Gastroesophageal sphincter (tissue), 4 donors: ENCODE results near the gene SPOP. TPM values are rescaled to one million over a fixed set of nuclear protein-coding genes. Genes with fewer than 3 reads are reported as not detected.

Experiments used
- ATAC-seq: fragments of 150-250 bp; one replicate; pipeline ENCODE4 v1.9.1; 2016; ENCODE audit warnings: mild to moderate bottlenecking, moderate library complexity
- H3K27ac ChIP-seq, 4 donors: fragments of 200-600 bp; sonication (generic) in 3 of 4; 1 replicate in 3 of 4; 2 replicates in 1 of 4; pipeline ENCODE4 v1.5.1; 2016 to 2019
- H3K27me3 ChIP-seq: fragments of 200-600 bp; sonication (generic); one replicate; pipeline ENCODE4 v1.5.1; 2019
- H3K36me3 ChIP-seq, 2 donors: fragments of 200-600 bp; sonication (generic); one replicate each; pipeline ENCODE4 v1.5.1; 2019; ENCODE audit warnings: control low read depth in 1 of 2
- H3K4me1 ChIP-seq, 3 donors: fragments of 200-600 bp; sonication (generic); 1 replicate in 2 of 3; 2 replicates in 1 of 3; pipeline ENCODE4 v1.5.1; 2016 to 2019; ENCODE audit warnings: control low read depth in 2 of 3
- H3K4me3 ChIP-seq, 2 donors: fragments of 200-600 bp; sonication (generic); one replicate each; pipeline ENCODE4 v1.5.1; 2019; ENCODE audit warnings: mild to moderate bottlenecking in 1 of 2, moderate library complexity in 1 of 2
- H3K9me3 ChIP-seq, 3 donors: fragments of 200-600 bp; sonication (generic); one replicate each; pipeline ENCODE4 v1.5.1; 2017 to 2019; ENCODE audit warnings: control low read depth in 2 of 3
- CTCF ChIP-seq, 4 experiments: fragments of 200-600 bp in 2 of 4; fragments of 450-650 bp in 2 of 4; sonication (generic) in 1 of 4; IDR thresholded peaks; one replicate each; pipeline ENCODE4 v1.5.1; 2017 to 2019; ENCODE audit warnings: antibody characterized with exemption in 4 of 4, mild to moderate bottlenecking in 2 of 4, moderate library complexity in 2 of 4
- EP300 ChIP-seq: sonication (generic); formaldehyde crosslinking; IDR thresholded peaks from one replicate; pipeline ENCODE4 v1.6.1; 2017; ENCODE audit warnings: antibody characterized with exemption, mild to moderate bottlenecking
- POLR2A ChIP-seq, 2 donors: fragments of 450-650 bp; IDR thresholded peaks; one replicate each; pipeline ENCODE4 v1.6.1; 2017; ENCODE audit warnings: antibody characterized with exemption in 2 of 2, mild to moderate bottlenecking in 2 of 2, moderate library complexity in 1 of 2
- POLR2AphosphoS5 ChIP-seq: sonication (generic); formaldehyde crosslinking; IDR thresholded peaks from one replicate; pipeline ENCODE4 v1.6.1; 2017; ENCODE audit warnings: antibody characterized with exemption
- WGBS, 2 donors: methylation state at CpG; one replicate each; pipeline ENCODE4 v1.1.5; 2018; ENCODE audit warnings: low coverage in 1 of 2; 5-methylcytosine and 5-hydroxymethylcytosine counted together
- total RNA-seq, 4 donors: library from RNA; depleted of rRNA; stranded (reverse); fragments of >200 nt; gene quantifications; one replicate each; pipeline ENCODE4 v1.1.0, GENCODE V29; 2016

Gene SPOP
- total RNA-seq, 4 donors from 2014 or later, result 159 to 268 (median 176) TPM

GRCh38 chr17:49610883-49611584 lies 66.9 kb downstream of the SPOP start:
- no peaks in the 10 kb centered on the region for H3K9me3 ChIP-seq
- ATAC-seq, result no peak
- WGBS, 2 donors, result 52 to 55% methylated on average over 5 of the region's 5 CpGs
- H3K27me3 ChIP-seq, result no peaks in the 10 kb centered on the region
- no peak overlapping the region for H3K4me3 ChIP-seq
- peaks cover 6 to 63% (median 21%) of the 10 kb centered on the region in 3 donors for H3K4me1 ChIP-seq
- no peak for TF ChIP-seq EP300
- no peak for TF ChIP-seq CTCF (IDR thresholded peaks at IDR 0.05)
- TF ChIP-seq POLR2AphosphoS5, result peak; percentile 16
- TF ChIP-seq POLR2A (IDR thresholded peaks at IDR 0.05), result no peak
- H3K27ac ChIP-seq, result peak overlapping the region; percentile 34 to 61 (median 47)
- H3K36me3 ChIP-seq, result peaks cover 11 to 67% of the 10 kb centered on the region in 2 donors

GRCh38 chr17:49604314-49604869 lies 73.5 kb downstream of the SPOP start:
- no peak for ATAC-seq

GRCh38 chr17:49603720-49604119 lies 74.2 kb downstream of the SPOP start:
- Histone ChIP-seq H3K36me3 (peaks cover 7 to 100% of the 10 kb centered on the region in 2 donors), H3K4me1 (peaks cover 14 to 47% (median 19%) of the 10 kb centered on the region in 3 donors), H3K9me3 (no peaks in the 10 kb centered on the region), H3K27ac (peak overlapping the region; percentile 40 to 63 (median 56)), H3K27me3 (no peaks in the 10 kb centered on the region), H3K4me3 (no peak overlapping the region)
- ATAC-seq, result no peak
- 43 to 60% methylated on average over 2 of the region's 2 CpGs for WGBS, 2 donors
- peak in 3 of 4 experiments; percentile 19 to 37 (median 32) for TF ChIP-seq CTCF (IDR thresholded peaks at IDR 0.05)
- no peak for TF ChIP-seq EP300
- TF ChIP-seq POLR2A (IDR thresholded peaks at IDR 0.05), result no peak

More at GRCh38 chr17:49604314-49604869, 73.5 kb downstream of the SPOP start:
- no peak for TF ChIP-seq CTCF (IDR thresholded peaks at IDR 0.05)
- no peak for TF ChIP-seq EP300
- TF ChIP-seq POLR2A (IDR thresholded peaks at IDR 0.05), result no peak
- no peak for TF ChIP-seq POLR2AphosphoS5
- Histone ChIP-seq H3K4me1 (peaks cover 14 to 42% (median 19%) of the 10 kb centered on the region in 3 donors), H3K9me3 (no peaks in the 10 kb centered on the region), H3K4me3 (no peak overlapping the region), H3K27ac (peak overlapping the region in 3 of 4 donors; percentile 56 to 63 (median 56)), H3K36me3 (peaks cover 7 to 100% of the 10 kb centered on the region in 2 donors), H3K27me3 (no peaks in the 10 kb centered on the region)
- WGBS, 2 donors, result 70 to 93% methylated on average over 3 to 7 of the region's 7 CpGs

GRCh38 chr17:49603238-49603637 lies 74.7 kb downstream of the SPOP start:
- Histone ChIP-seq H3K4me1 (peaks cover 14 to 51% (median 19%) of the 10 kb centered on the region in 3 donors), H3K4me3 (no peak overlapping the region), H3K27ac (peak overlapping the region; percentile 40 to 63 (median 56)), H3K9me3 (no peaks in the 10 kb centered on the region), H3K36me3 (peaks cover 7 to 100% of the 10 kb centered on the region in 2 donors), H3K27me3 (no peaks in the 10 kb centered on the region)
- ATAC-seq, result peak; percentile 44
- 27 to 42% methylated on average over 3 of the region's 3 CpGs for WGBS, 2 donors
- TF ChIP-seq POLR2A (IDR thresholded peaks at IDR 0.05) (no peak), CTCF (IDR thresholded peaks at IDR 0.05) (no peak), EP300 (no peak), POLR2AphosphoS5 (no peak)

- no peaks in the 10 kb centered on the region for H3K27me3 ChIP-seq
- ATAC-seq, result no peak
- peak overlapping the region; percentile 40 to 56 (median 56) for H3K27ac ChIP-seq
- H3K9me3 ChIP-seq, result no peaks in the 10 kb centered on the region
- peaks cover 15 to 56% (median 19%) of the 10 kb centered on the region in 3 donors for H3K4me1 ChIP-seq
- no peak overlapping the region for H3K4me3 ChIP-seq
- TF ChIP-seq CTCF (IDR thresholded peaks at IDR 0.05) (no peak), POLR2AphosphoS5 (no peak), EP300 (no peak), POLR2A (IDR thresholded peaks at IDR 0.05) (no peak)
- peaks cover 7 to 100% of the 10 kb centered on the region in 2 donors for H3K36me3 ChIP-seq
Observed at GRCh38 chr17:49602783-49603182, 75.1 kb downstream of the SPOP start.
